HepG2 (cell line): Measurements from ENCODE around the gene FAM149A. TPM values are rescaled to one million over a fixed set of nuclear protein-coding genes. Genes with fewer than 3 reads are reported as not detected.
A peak's percentile ranks its signal among the peaks of the same experiment; 100 is the strongest.

Experiments used
- ATRX ChIP-seq: sonication (generic); formaldehyde crosslinking; IDR thresholded peaks from 2 replicates; pipeline ENCODE4 v1.4.0; 2020; ENCODE audit warnings: missing genetic modification reagents, borderline replicate concordance
- GATAD2A ChIP-seq: IDR thresholded peaks from 2 replicates; pipeline ENCODE4 v1.6.1; 2016
- MEIS1 ChIP-seq: sonication (generic); formaldehyde crosslinking; IDR thresholded peaks from 2 replicates; pipeline ENCODE4 v1.9.0; 2021; ENCODE audit warnings: mild to moderate bottlenecking, missing genetic modification reagents, moderate library complexity, borderline replicate concordance
- NR2F1 ChIP-seq, 2 experiments: fragments of 450-650 bp in 1 of 2; formaldehyde crosslinking in 1 of 2; IDR thresholded peaks; 2 replicates each; pipeline versions ENCODE4 v1.5.0 to v1.6.1; 2016 to 2020; ENCODE audit warnings: mild to moderate bottlenecking in 1 of 2, missing compliant biosample characterization in 1 of 2, missing genetic modification reagents in 1 of 2, moderate library complexity in 1 of 2
- PHF21A ChIP-seq: sonication (generic); formaldehyde crosslinking; IDR thresholded peaks from 2 replicates; pipeline ENCODE4 v1.5.0; 2020; ENCODE audit warnings: mild to moderate bottlenecking, missing genetic modification reagents
- SAFB2 ChIP-seq: sonication (generic); formaldehyde crosslinking; IDR thresholded peaks from 2 replicates; pipeline ENCODE4 v1.5.1; 2020; ENCODE audit warnings: missing genetic modification reagents, low read depth, mild to moderate bottlenecking, borderline replicate concordance
- SALL1 ChIP-seq: sonication (generic); formaldehyde crosslinking; IDR thresholded peaks from 2 replicates; pipeline ENCODE4 v1.8.0; 2022; ENCODE audit warnings: mild to moderate bottlenecking, missing genetic modification reagents
- SIN3A ChIP-seq: IDR thresholded peaks from 2 replicates; pipeline ENCODE4 v1.6.1; 2011; ENCODE audit warnings: low read depth, mild to moderate bottlenecking, control low read depth, low read length, borderline replicate concordance
- TBX2 ChIP-seq: sonication (generic); formaldehyde crosslinking; IDR thresholded peaks from 2 replicates; pipeline ENCODE4 v1.5.0; 2020; ENCODE audit warnings: missing genetic modification reagents, mild to moderate bottlenecking, borderline replicate concordance
- ZNF451 ChIP-seq: sonication (generic); formaldehyde crosslinking; IDR thresholded peaks from 2 replicates; pipeline ENCODE4 v1.5.0; 2020; ENCODE audit warnings: mild to moderate bottlenecking, missing genetic modification reagents
- ZNF557 ChIP-seq: sonication (generic); formaldehyde crosslinking; IDR thresholded peaks from 2 replicates; pipeline ENCODE4 v1.4.0; 2020; ENCODE audit warnings: missing genetic modification reagents
- polyA plus RNA-seq, 8 experiments: library from polyadenylated mRNA; depleted of rRNA in 3 of 8; stranded (reverse) in 7 of 8; unstranded in 1 of 8; fragments of >200 nt; fragmentation: Illumina TruSeq in 4 of 8; extraction: Trizol in 4 of 8; gene quantifications; 2 replicates each; pipeline versions ENCODE4 v1.2.1 to v1.2.3, GENCODE V29; 2011 to 2016; ENCODE audit warnings: low read depth in 4 of 8, missing spikeins in 1 of 8, mixed read lengths in 1 of 8; ENCODE audit not compliant: insufficient read depth in 1 of 8
- total RNA-seq, 5 experiments: library from RNA; depleted of rRNA; stranded (reverse); fragments of >200 nt; fragmentation: Illumina TruSeq; extraction: Trizol; gene quantifications; 2 replicates each; pipeline ENCODE4 v1.2.3, GENCODE V29; 2016; ENCODE audit warnings: low read depth in 1 of 5
- TF ChIP-seq, protein P1 (sequence below): sonication (generic); formaldehyde crosslinking; IDR thresholded peaks from 2 replicates; pipeline ENCODE4 v1.4.0; 2020; ENCODE audit warnings: missing genetic modification reagents, mild to moderate bottlenecking, borderline replicate concordance
- TF ChIP-seq, protein P2 (sequence below): sonication (generic); formaldehyde crosslinking; IDR thresholded peaks from 2 replicates; pipeline ENCODE4 v1.4.0; 2020; ENCODE audit warnings: missing genetic modification reagents, borderline replicate concordance
- TF ChIP-seq, protein P3 (sequence below): sonication (generic); formaldehyde crosslinking; IDR thresholded peaks from 2 replicates; pipeline ENCODE4 v1.5.1; 2020; ENCODE audit warnings: mild to moderate bottlenecking, missing genetic modification reagents
- TF ChIP-seq, protein P4 (sequence below): sonication (generic); formaldehyde crosslinking; IDR thresholded peaks from 2 replicates; pipeline ENCODE4 v1.4.0; 2020; ENCODE audit warnings: mild to moderate bottlenecking, missing genetic modification reagents
- TF ChIP-seq, protein P5 (sequence below): IDR thresholded peaks from 2 replicates; pipeline ENCODE4 v1.6.1; 2016; ENCODE audit warnings: missing genetic modification reagents, missing compliant biosample characterization

The FAM149A gene
- total and polyA plus RNA-seq, 2 of the 13 experiments (the other 11 are each of a cell fraction or from before 2014, with no cell fraction given), result not detected

DNA sequence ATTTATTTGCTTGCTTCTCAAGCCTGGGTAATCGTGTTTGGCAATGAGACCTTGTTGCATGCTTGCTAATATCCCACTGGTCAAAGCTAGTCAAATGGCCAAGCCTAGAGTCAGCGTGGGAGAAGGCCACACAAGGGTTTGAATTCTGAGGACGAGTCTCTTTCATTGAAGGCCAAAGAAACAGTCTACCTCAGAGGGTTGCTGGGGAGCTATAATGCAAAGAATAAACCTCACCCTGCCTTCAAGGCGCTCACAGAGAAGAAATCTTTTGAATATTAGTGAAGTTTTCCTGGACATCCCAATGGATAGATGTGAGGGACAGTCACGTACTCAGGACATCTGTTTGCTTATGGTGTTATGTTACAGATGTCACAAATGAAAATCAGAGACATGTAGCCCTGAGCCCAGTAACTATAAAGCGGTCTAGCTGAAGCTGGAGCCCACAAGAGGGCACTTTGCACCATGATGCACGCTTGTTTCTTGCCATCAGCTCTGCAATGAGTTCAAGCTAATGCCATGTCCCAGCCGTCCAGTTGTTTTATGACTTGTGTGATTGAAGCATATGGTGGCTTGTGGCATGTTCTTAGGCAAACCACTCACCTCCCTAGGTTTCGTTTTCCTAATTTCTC is 36.6 kb upstream of the FAM149A start (continued):
- TF ChIP-seq SIN3A (no peak), GATAD2A (peak; percentile 15; the same call in 1 of the 2 replicates), ZNF451 (CRISPR knock-in tag) (no peak), SALL1 (CRISPR knock-in tag) (peak; percentile 26; the same call in 1 of the 2 replicates), NR2F1 (CRISPR knock-in tag; IDR thresholded peaks at IDR 0.05) (no peak), SAFB2 (CRISPR knock-in tag) (no peak), ATRX (no peak), ZNF557 (no peak), MEIS1 (CRISPR knock-in tag) (peak; percentile 49; the same call in 1 of the 2 replicates), TBX2 (CRISPR knock-in tag) (no peak), PHF21A (0 out of 2 replicates have a peak, but pooled peaks have one; percentile 18)
- TF ChIP-seq, protein P1, sequence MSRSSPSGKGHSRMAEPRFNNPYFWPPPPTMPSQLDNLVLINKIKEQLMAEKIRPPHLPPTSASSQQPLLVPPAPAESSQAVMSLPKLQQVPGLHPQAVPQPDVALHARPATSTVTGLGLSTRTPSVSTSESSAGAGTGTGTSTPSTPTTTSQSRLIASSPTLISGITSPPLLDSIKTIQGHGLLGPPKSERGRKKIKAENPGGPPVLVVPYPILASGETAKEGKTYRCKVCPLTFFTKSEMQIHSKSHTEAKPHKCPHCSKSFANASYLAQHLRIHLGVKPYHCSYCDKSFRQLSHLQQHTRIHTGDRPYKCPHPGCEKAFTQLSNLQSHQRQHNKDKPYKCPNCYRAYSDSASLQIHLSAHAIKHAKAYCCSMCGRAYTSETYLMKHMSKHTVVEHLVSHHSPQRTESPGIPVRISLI, result no peak
- TF ChIP-seq, protein P2, sequence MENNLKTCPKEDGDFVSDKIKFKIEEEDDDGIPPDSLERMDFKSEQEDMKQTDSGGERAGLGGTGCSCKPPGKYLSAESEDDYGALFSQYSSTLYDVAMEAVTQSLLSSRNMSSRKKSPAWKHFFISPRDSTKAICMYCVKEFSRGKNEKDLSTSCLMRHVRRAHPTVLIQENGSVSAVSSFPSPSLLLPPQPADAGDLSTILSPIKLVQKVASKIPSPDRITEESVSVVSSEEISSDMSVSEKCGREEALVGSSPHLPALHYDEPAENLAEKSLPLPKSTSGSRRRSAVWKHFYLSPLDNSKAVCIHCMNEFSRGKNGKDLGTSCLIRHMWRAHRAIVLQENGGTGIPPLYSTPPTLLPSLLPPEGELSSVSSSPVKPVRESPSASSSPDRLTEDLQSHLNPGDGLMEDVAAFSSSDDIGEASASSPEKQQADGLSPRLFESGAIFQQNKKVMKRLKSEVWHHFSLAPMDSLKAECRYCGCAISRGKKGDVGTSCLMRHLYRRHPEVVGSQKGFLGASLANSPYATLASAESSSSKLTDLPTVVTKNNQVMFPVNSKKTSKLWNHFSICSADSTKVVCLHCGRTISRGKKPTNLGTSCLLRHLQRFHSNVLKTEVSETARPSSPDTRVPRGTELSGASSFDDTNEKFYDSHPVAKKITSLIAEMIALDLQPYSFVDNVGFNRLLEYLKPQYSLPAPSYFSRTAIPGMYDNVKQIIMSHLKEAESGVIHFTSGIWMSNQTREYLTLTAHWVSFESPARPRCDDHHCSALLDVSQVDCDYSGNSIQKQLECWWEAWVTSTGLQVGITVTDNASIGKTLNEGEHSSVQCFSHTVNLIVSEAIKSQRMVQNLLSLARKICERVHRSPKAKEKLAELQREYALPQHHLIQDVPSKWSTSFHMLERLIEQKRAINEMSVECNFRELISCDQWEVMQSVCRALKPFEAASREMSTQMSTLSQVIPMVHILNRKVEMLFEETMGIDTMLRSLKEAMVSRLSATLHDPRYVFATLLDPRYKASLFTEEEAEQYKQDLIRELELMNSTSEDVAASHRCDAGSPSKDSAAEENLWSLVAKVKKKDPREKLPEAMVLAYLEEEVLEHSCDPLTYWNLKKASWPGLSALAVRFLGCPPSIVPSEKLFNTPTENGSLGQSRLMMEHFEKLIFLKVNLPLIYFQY (CRISPR knock-in tag), result peak; percentile 9; the same call in 1 of the 2 replicates
- TF ChIP-seq, protein P3, sequence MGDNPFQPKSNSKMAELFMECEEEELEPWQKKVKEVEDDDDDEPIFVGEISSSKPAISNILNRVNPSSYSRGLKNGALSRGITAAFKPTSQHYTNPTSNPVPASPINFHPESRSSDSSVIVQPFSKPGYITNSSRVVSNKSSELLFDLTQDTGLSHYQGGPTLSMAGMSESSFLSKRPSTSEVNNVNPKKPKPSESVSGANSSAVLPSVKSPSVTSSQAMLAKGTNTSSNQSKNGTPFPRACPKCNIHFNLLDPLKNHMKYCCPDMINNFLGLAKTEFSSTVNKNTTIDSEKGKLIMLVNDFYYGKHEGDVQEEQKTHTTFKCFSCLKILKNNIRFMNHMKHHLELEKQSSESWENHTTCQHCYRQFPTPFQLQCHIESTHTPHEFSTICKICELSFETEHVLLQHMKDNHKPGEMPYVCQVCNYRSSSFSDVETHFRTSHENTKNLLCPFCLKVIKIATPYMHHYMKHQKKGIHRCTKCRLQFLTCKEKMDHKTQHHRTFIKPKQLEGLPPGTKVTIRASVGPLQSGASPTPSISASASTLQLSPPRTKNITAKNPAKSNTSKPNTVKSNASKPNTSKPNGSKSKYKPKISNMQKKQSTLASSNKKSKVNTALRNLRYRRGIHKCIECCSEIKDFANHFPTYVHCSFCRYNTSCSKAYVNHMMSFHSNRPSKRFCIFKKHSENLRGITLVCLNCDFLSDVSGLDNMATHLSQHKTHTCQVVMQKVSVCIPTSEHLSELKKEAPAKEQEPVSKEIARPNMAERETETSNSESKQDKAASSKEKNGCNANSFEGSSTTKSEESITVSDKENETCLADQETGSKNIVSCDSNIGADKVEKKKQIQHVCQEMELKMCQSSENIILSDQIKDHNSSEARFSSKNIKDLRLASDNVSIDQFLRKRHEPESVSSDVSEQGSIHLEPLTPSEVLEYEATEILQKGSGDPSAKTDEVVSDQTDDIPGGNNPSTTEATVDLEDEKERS (CRISPR knock-in tag), result 0 out of 2 replicates have a peak, but pooled peaks have one; percentile 30
- TF ChIP-seq, protein P4, sequence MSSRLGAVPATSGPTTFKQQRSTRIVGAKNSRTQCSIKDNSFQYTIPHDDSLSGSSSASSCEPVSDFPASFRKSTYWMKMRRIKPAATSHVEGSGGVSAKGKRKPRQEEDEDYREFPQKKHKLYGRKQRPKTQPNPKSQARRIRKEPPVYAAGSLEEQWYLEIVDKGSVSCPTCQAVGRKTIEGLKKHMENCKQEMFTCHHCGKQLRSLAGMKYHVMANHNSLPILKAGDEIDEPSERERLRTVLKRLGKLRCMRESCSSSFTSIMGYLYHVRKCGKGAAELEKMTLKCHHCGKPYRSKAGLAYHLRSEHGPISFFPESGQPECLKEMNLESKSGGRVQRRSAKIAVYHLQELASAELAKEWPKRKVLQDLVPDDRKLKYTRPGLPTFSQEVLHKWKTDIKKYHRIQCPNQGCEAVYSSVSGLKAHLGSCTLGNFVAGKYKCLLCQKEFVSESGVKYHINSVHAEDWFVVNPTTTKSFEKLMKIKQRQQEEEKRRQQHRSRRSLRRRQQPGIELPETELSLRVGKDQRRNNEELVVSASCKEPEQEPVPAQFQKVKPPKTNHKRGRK, result no peak
- TF ChIP-seq, protein P5, sequence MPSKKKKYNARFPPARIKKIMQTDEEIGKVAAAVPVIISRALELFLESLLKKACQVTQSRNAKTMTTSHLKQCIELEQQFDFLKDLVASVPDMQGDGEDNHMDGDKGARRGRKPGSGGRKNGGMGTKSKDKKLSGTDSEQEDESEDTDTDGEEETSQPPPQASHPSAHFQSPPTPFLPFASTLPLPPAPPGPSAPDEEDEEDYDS (CRISPR knock-in tag), result 0 out of 2 replicates have a peak, but pooled peaks have one; percentile 10
